Cardiac fibroblast (primary cell): ENCODE results near the gene KIAA1210.

Source experiments
- DNase-seq, 2 donors: peaks; one replicate each; pipeline versions ENCODE4 v3.0.0 to v3.0.0-alpha.2; 2010; ENCODE audit warnings: low read depth in 2 of 2
- H3K4me3 ChIP-seq, 2 donors: replicated peaks in 1 of 2; 1 replicate in 1 of 2; 2 replicates in 1 of 2; pipeline ENCODE4 v1.5.1; 2011; ENCODE audit warnings: low read depth in 2 of 2, low read length in 2 of 2, mild to moderate bottlenecking in 2 of 2, moderate library complexity in 1 of 2
- TF ChIP-seq, protein P1 (sequence below): IDR thresholded peaks from one replicate; pipeline ENCODE4 v1.5.1; 2011; ENCODE audit warnings: low read depth, mild to moderate bottlenecking, low read length, inconsistent platforms

The KIAA1210 gene

GRCh38 chrX:119151051-119151380 lies 23.4 kb upstream of the KIAA1210 start:
- TF ChIP-seq, protein P1, sequence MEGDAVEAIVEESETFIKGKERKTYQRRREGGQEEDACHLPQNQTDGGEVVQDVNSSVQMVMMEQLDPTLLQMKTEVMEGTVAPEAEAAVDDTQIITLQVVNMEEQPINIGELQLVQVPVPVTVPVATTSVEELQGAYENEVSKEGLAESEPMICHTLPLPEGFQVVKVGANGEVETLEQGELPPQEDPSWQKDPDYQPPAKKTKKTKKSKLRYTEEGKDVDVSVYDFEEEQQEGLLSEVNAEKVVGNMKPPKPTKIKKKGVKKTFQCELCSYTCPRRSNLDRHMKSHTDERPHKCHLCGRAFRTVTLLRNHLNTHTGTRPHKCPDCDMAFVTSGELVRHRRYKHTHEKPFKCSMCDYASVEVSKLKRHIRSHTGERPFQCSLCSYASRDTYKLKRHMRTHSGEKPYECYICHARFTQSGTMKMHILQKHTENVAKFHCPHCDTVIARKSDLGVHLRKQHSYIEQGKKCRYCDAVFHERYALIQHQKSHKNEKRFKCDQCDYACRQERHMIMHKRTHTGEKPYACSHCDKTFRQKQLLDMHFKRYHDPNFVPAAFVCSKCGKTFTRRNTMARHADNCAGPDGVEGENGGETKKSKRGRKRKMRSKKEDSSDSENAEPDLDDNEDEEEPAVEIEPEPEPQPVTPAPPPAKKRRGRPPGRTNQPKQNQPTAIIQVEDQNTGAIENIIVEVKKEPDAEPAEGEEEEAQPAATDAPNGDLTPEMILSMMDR: no peak
- peak in 1 of 2 donors; percentile 0 for DNase-seq
- no peak overlapping the region for H3K4me3 ChIP-seq

GRCh38 chrX:119150163-119151050 lies 22.8 kb upstream of the KIAA1210 start:
- no peak overlapping the region for H3K4me3 ChIP-seq
- TF ChIP-seq, protein P1: no peak

DNA sequence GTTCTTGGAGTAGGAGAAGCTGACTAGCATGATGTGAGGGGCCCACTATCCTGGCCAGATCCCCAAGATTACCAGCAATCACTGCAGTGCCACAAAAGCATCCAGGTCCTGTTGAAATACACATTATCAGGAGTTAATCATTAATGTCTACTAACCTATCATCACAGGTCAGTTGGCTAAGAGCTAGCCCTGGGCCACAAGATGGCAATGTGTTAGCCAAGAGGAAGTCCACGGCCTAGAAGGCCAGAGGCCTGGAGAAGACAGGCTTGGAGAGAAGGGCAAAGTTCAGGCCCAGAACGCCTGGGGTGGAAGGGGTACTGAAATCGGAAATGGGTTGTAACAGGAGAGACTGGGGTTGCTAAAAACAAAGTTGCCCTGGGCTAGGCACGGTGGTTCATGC lies 19.9 kb upstream of the KIAA1210 start:
- TF ChIP-seq, protein P1: no peak
- no peak for DNase-seq
- no peak overlapping the region for H3K4me3 ChIP-seq

More at GRCh38 chrX:119150163-119151050, 22.8 kb upstream of the KIAA1210 start:
- no peak for DNase-seq

- peak; percentile 21 to 39 for DNase-seq
- H3K4me3 ChIP-seq: no peak overlapping the region
- TF ChIP-seq, protein P1: peak; percentile 62
Observed at GRCh38 chrX:119145241-119145653, 17.6 kb upstream of the KIAA1210 start.

- TF ChIP-seq, protein P1: no peak
- no peak overlapping the region for H3K4me3 ChIP-seq
- no peak for DNase-seq
Observed at GRCh38 chrX:119134466-119134865, 6.9 kb upstream of the KIAA1210 start.

DNA sequence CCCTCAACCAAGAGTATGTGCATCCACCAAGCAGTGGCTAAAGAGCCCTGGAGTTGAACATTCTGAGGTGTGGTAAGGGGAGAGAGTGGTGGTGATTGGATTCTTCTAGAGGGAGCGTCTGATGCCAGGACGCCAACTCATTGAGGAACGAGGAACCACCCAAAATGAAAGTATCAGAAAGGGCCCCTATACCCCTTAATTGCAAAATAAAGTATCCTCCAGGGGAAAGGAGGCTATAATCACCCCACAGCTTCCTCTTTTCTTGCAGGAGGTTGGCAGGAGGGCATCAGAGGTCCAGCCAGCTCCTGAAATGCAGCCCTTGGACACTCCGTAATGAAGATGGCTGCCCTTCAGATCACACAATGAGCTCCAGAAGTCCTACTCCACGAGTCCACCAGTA lies 5.3 kb upstream of the KIAA1210 start:
- DNase-seq: no peak
- TF ChIP-seq, protein P1: no peak
- no peak overlapping the region for H3K4me3 ChIP-seq
